ENCODE data around the gene WDFY3. TPM values are rescaled to one million over a fixed set of nuclear protein-coding genes. Genes with fewer than 3 reads are reported as not detected.

Gene WDFY3
- total RNA-seq, 1 donor: 91.9 TPM

DNA sequence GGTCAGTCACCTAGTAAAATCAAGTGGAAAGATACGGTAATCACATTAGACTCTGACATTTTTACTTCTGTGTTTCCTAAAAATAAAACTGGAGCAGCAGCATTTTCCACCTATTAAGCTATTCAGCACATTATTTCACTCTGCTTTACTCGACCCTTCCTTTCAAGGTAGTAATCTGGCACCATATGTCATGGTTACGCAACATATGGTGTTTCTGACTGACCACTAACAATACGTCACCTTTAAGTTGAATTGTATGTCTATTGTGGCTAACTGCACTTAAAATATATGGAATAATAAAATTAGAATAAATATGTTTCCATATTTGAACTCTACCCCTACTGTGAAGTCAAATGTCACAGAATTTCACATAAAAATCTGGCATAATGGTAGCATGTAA, 214.8 kb downstream of the WDFY3 start:
- Histone ChIP-seq H3K36me3 (ENCODE audit: insufficient read depth, low read length) (peaks cover 37% of the 10 kb centered on the region), H2AFZ (ENCODE audit: low read length) (no peak overlapping the region), H3K27ac (ENCODE audit: low read depth, low read length) (no peak overlapping the region), H3K27me3 (ENCODE audit: insufficient read depth, low read length) (no peaks in the 10 kb centered on the region), H3K4me1 (ENCODE audit: insufficient read depth, low read length) (no peaks in the 10 kb centered on the region), H3K79me2 (ENCODE audit: insufficient read depth, low read length) (no peaks in the 10 kb centered on the region), H3K4me2 (ENCODE audit: insufficient read depth, low read length) (no peak overlapping the region), H4K20me1 (ENCODE audit: insufficient read depth, low read length) (peaks cover 4% of the 10 kb centered on the region), H3K4me3 (ENCODE audit: insufficient read depth, low read length) (no peak overlapping the region), H3K9me3 (ENCODE audit: low read depth, low read length) (no peaks in the 10 kb centered on the region)
- TF ChIP-seq, protein P1, sequence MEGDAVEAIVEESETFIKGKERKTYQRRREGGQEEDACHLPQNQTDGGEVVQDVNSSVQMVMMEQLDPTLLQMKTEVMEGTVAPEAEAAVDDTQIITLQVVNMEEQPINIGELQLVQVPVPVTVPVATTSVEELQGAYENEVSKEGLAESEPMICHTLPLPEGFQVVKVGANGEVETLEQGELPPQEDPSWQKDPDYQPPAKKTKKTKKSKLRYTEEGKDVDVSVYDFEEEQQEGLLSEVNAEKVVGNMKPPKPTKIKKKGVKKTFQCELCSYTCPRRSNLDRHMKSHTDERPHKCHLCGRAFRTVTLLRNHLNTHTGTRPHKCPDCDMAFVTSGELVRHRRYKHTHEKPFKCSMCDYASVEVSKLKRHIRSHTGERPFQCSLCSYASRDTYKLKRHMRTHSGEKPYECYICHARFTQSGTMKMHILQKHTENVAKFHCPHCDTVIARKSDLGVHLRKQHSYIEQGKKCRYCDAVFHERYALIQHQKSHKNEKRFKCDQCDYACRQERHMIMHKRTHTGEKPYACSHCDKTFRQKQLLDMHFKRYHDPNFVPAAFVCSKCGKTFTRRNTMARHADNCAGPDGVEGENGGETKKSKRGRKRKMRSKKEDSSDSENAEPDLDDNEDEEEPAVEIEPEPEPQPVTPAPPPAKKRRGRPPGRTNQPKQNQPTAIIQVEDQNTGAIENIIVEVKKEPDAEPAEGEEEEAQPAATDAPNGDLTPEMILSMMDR (IDR thresholded peaks at IDR 0.05; ENCODE audit: extremely low read depth, low read depth, low read length): no peak
- no peak for DNase-seq (ENCODE audit: insufficient read length, low spot score, missing footprints)

DNA sequence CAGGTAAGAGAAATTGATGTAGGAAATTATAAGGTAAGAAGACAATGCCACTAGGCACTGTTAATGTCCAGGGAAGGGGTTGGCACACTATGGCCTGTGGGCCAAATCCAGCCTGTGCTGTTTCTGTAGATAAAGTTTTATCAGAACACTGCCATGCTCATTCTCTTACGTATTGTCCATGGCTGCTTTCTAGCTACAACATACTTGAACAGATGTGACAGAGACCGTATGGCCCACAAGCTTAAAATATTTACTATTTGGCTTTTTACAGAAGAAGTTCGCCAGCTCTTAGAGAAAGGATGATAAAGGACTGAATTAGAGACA, 215.6 kb downstream of the WDFY3 start:
- Histone ChIP-seq H3K4me3 (ENCODE audit: insufficient read depth, low read length) (no peak overlapping the region), H3K9me3 (ENCODE audit: low read depth, low read length) (no peaks in the 10 kb centered on the region), H3K36me3 (ENCODE audit: insufficient read depth, low read length) (peaks cover 40% of the 10 kb centered on the region), H3K4me1 (ENCODE audit: insufficient read depth, low read length) (no peaks in the 10 kb centered on the region), H3K4me2 (ENCODE audit: insufficient read depth, low read length) (no peak overlapping the region), H3K27me3 (ENCODE audit: insufficient read depth, low read length) (no peaks in the 10 kb centered on the region), H2AFZ (ENCODE audit: low read length) (no peak overlapping the region), H3K79me2 (ENCODE audit: insufficient read depth, low read length) (no peaks in the 10 kb centered on the region), H3K27ac (ENCODE audit: low read depth, low read length) (no peak overlapping the region), H4K20me1 (ENCODE audit: insufficient read depth, low read length) (peaks cover 4% of the 10 kb centered on the region)
- TF ChIP-seq, protein P1 (IDR thresholded peaks at IDR 0.05; ENCODE audit: extremely low read depth, low read depth, low read length): no peak
- no peak for DNase-seq (ENCODE audit: insufficient read length, low spot score, missing footprints)

DNA sequence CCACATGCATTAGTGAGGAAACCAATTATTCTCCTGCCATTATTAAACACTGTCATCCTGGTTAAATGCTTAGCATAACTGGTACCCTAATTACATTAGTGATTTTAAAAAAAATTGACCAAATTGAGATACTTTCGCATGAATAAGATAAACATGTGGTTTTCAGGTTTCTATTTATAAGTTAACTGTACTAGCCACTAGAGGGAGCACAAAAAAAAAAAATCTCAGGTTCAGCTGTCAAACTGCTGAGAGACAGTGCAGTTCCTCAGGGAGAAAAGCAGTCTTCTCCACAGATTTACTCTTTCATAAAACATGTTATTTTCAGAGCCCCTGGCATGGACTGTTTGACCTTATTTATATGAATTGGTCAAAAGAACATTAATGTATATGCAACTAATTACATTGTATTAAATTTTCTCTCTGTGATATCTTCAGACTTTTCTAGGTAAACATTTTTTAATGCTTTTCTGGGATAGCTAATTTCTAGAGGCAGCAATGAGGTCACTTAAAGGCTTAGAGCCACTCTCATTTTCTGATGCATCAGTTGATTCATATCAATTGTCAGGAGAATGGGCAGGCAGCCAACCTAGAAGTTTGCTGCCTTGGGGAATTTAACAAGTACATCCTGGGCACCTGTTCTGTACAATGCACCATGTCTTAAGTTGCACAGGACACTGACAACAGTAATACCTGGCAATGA, 216.1 kb downstream of the WDFY3 start:
- no peak overlapping the region for H3K27ac ChIP-seq (ENCODE audit: low read depth, low read length)

DNA sequence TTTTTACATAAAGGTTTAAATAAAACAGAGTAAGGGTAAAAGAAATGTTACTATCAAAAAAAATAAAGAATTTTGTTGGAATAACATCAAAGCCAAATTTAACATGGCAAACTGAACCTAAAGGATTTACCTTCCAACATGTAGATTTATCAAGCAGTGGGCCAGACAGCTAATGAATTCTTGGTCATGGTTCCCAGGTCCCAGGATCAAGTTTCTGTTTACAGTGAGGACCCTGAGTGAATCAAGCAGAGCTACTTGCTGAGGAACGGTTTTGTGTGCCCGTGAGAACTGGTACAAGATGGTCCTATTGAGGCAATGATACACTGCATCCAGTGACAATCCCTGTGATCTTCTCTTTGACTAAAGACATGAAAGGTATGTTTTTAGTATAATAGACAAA, 226.4 kb downstream of the WDFY3 start:
- no peak overlapping the region for H3K27ac ChIP-seq (ENCODE audit: low read depth, low read length)
- no peaks in the 10 kb centered on the region for H3K4me1 ChIP-seq (ENCODE audit: insufficient read depth, low read length)
- TF ChIP-seq, protein P1 (IDR thresholded peaks at IDR 0.05; ENCODE audit: extremely low read depth, low read depth, low read length): no peak
- H3K27me3 ChIP-seq (ENCODE audit: insufficient read depth, low read length): no peaks in the 10 kb centered on the region
- peaks cover 55% of the 10 kb centered on the region for H3K36me3 ChIP-seq (ENCODE audit: insufficient read depth, low read length)
- no peak overlapping the region for H3K4me2 ChIP-seq (ENCODE audit: insufficient read depth, low read length)
- no peaks in the 10 kb centered on the region for H3K79me2 ChIP-seq (ENCODE audit: insufficient read depth, low read length)
- no peaks in the 10 kb centered on the region for H3K9me3 ChIP-seq (ENCODE audit: low read depth, low read length)
- no peak overlapping the region for H3K4me3 ChIP-seq (ENCODE audit: insufficient read depth, low read length)
- no peaks in the 10 kb centered on the region for H4K20me1 ChIP-seq (ENCODE audit: insufficient read depth, low read length)
- DNase-seq (ENCODE audit: insufficient read length, low spot score, missing footprints): no peak
- no peak overlapping the region for H2AFZ ChIP-seq (ENCODE audit: low read length)

More for the DNA sequence above, 216.1 kb downstream of the WDFY3 start:
- TF ChIP-seq, protein P1 (IDR thresholded peaks at IDR 0.05; ENCODE audit: extremely low read depth, low read depth, low read length): peak; percentile 62
- Histone ChIP-seq H3K27me3 (ENCODE audit: insufficient read depth, low read length) (no peaks in the 10 kb centered on the region), H2AFZ (ENCODE audit: low read length) (no peak overlapping the region), H3K4me3 (ENCODE audit: insufficient read depth, low read length) (no peak overlapping the region), H3K9me3 (ENCODE audit: low read depth, low read length) (no peaks in the 10 kb centered on the region), H3K79me2 (ENCODE audit: insufficient read depth, low read length) (no peaks in the 10 kb centered on the region), H3K36me3 (ENCODE audit: insufficient read depth, low read length) (peaks cover 40% of the 10 kb centered on the region), H3K4me1 (ENCODE audit: insufficient read depth, low read length) (no peaks in the 10 kb centered on the region), H4K20me1 (ENCODE audit: insufficient read depth, low read length) (peaks cover 4% of the 10 kb centered on the region), H3K4me2 (ENCODE audit: insufficient read depth, low read length) (no peak overlapping the region)
- no peak for DNase-seq (ENCODE audit: insufficient read length, low spot score, missing footprints)

Data from osteoblast (primary cell).